Measurements from ENCODE around the gene KCTD11. TPM values are rescaled to one million over a fixed set of nuclear protein-coding genes. Genes with fewer than 3 reads are reported as not detected.

KCTD11 gene
- total RNA-seq = 2.6 and 3.2 TPM in 2 replicates

GRCh38 chr17:7351665-7352502 lies at the start of gene KCTD11:
Gene KCTD11 (plus strand): TSS chr17:7352162.
- DNase-seq = peak; percentile 70

GRCh38 chr17:7304179-7304578 lies 47.8 kb upstream of the KCTD11 start:
- no peak for DNase-seq

- peak; percentile 100 for DNase-seq
Measured at GRCh38 chr17:7306911-7307685, 44.9 kb upstream of the KCTD11 start, which contains the start of gene EIF5A. Gene EIF5A (plus strand): TSS chr17:7307628. CDS start chr17:7309636, 2,008 bp downstream.

GRCh38 chr17:7307686-7308624 lies 44.0 kb upstream of the KCTD11 start:
- peak; percentile 54 for DNase-seq

GRCh38 chr17:7308625-7309433 lies 43.1 kb upstream of the KCTD11 start:
- DNase-seq = peak; percentile 83

- no peak for DNase-seq
Measured at GRCh38 chr17:7309628-7310027, 42.3 kb upstream of the KCTD11 start.

- no peak for DNase-seq
Measured at GRCh38 chr17:7311110-7311705, 40.8 kb upstream of the KCTD11 start.

- DNase-seq = no peak
Measured at GRCh38 chr17:7312432-7313087, 39.4 kb upstream of the KCTD11 start.

- DNase-seq = no peak
Measured at GRCh38 chr17:7313088-7313889, 38.7 kb upstream of the KCTD11 start.

- no peak for DNase-seq
Measured at GRCh38 chr17:7313890-7314718, 37.9 kb upstream of the KCTD11 start.

GRCh38 chr17:7314719-7315569 lies 37.0 kb upstream of the KCTD11 start, which contains the start of gene GPS2:
Gene GPS2 (minus strand): TSS chr17:7315360. CDS start chr17:7315052, 308 bp downstream.
- DNase-seq = peak; percentile 91

GRCh38 chr17:7315570-7316235 lies 36.3 kb upstream of the KCTD11 start:
- DNase-seq = no peak

GRCh38 chr17:7317161-7317803 lies 34.7 kb upstream of the KCTD11 start:
- DNase-seq = no peak

- DNase-seq = no peak
Measured at GRCh38 chr17:7318121-7318860, 33.7 kb upstream of the KCTD11 start.

- DNase-seq = no peak
Measured at GRCh38 chr17:7321466-7321865, 30.5 kb upstream of the KCTD11 start.
